ENCODE data around the gene SLC24A3.

DNA sequence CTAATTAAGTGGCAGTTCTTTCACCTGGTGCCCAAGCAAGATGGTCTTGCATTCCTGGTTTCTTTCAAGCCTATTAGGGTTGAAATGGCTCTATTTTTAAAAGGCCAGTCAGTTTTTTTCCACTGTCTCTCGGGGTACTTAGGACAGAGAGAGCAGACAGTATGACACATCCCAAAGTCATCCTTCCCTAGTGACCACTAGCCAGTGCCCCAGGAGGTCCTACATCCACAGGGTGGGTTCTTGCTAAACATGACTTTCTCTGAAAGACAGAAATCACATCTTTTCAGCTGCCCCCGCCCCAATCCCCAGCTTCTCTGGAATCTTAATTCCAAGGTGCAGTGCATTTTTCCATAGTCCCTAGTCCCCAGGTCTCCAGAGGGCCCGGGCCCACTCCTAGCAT lies 192.4 kb downstream of the SLC24A3 start:
- TF ChIP-seq TCF4 (CRISPR knock-in tag; IDR thresholded peaks at IDR 0.05; ENCODE audit: borderline replicate concordance) (no peak), GLIS3 (CRISPR knock-in tag; IDR thresholded peaks at IDR 0.05) (no peak), ESRRG (CRISPR knock-in tag; IDR thresholded peaks at IDR 0.05) (no peak), ARNTL (CRISPR knock-in tag; IDR thresholded peaks at IDR 0.05; ENCODE audit: borderline replicate concordance, low read depth) (no peak), ZNF70 (CRISPR knock-in tag; IDR thresholded peaks at IDR 0.05) (no peak)
- TF ChIP-seq, protein P1, sequence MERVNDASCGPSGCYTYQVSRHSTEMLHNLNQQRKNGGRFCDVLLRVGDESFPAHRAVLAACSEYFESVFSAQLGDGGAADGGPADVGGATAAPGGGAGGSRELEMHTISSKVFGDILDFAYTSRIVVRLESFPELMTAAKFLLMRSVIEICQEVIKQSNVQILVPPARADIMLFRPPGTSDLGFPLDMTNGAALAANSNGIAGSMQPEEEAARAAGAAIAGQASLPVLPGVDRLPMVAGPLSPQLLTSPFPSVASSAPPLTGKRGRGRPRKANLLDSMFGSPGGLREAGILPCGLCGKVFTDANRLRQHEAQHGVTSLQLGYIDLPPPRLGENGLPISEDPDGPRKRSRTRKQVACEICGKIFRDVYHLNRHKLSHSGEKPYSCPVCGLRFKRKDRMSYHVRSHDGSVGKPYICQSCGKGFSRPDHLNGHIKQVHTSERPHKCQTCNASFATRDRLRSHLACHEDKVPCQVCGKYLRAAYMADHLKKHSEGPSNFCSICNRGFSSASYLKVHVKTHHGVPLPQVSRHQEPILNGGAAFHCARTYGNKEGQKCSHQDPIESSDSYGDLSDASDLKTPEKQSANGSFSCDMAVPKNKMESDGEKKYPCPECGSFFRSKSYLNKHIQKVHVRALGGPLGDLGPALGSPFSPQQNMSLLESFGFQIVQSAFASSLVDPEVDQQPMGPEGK (CRISPR knock-in tag; IDR thresholded peaks at IDR 0.05; ENCODE audit: borderline replicate concordance): no peak
- TF ChIP-seq, protein P2, sequence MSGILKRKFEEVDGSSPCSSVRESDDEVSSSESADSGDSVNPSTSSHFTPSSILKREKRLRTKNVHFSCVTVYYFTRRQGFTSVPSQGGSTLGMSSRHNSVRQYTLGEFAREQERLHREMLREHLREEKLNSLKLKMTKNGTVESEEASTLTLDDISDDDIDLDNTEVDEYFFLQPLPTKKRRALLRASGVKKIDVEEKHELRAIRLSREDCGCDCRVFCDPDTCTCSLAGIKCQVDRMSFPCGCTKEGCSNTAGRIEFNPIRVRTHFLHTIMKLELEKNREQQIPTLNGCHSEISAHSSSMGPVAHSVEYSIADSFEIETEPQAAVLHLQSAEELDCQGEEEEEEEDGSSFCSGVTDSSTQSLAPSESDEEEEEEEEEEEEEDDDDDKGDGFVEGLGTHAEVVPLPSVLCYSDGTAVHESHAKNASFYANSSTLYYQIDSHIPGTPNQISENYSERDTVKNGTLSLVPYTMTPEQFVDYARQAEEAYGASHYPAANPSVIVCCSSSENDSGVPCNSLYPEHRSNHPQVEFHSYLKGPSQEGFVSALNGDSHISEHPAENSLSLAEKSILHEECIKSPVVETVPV (CRISPR knock-in tag; IDR thresholded peaks at IDR 0.05): no peak
- TF ChIP-seq, protein P3, sequence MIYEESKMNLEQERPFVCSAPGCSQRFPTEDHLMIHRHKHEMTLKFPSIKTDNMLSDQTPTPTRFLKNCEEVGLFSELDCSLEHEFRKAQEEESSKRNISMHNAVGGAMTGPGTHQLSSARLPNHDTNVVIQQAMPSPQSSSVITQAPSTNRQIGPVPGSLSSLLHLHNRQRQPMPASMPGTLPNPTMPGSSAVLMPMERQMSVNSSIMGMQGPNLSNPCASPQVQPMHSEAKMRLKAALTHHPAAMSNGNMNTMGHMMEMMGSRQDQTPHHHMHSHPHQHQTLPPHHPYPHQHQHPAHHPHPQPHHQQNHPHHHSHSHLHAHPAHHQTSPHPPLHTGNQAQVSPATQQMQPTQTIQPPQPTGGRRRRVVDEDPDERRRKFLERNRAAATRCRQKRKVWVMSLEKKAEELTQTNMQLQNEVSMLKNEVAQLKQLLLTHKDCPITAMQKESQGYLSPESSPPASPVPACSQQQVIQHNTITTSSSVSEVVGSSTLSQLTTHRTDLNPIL (CRISPR knock-in tag; IDR thresholded peaks at IDR 0.05; ENCODE audit: low read depth): no peak
